CD4-positive, alpha-beta T cell treated with Interleukin-2 at 100 ng/mL for 4 hours (primary cell): ENCODE measurements around the gene OAF.
"Not testable (repeated sequence)": the region's sequence is repeated elsewhere in the genome, so short reads cannot be mapped to it uniquely, and the experiment has no call there.

ENCODE experiments used
- DNase-seq: peaks from one replicate; pipeline ENCODE4 v3.0.0-alpha.2; 2020; ENCODE audit warnings: low spot score

The OAF gene

DNA sequence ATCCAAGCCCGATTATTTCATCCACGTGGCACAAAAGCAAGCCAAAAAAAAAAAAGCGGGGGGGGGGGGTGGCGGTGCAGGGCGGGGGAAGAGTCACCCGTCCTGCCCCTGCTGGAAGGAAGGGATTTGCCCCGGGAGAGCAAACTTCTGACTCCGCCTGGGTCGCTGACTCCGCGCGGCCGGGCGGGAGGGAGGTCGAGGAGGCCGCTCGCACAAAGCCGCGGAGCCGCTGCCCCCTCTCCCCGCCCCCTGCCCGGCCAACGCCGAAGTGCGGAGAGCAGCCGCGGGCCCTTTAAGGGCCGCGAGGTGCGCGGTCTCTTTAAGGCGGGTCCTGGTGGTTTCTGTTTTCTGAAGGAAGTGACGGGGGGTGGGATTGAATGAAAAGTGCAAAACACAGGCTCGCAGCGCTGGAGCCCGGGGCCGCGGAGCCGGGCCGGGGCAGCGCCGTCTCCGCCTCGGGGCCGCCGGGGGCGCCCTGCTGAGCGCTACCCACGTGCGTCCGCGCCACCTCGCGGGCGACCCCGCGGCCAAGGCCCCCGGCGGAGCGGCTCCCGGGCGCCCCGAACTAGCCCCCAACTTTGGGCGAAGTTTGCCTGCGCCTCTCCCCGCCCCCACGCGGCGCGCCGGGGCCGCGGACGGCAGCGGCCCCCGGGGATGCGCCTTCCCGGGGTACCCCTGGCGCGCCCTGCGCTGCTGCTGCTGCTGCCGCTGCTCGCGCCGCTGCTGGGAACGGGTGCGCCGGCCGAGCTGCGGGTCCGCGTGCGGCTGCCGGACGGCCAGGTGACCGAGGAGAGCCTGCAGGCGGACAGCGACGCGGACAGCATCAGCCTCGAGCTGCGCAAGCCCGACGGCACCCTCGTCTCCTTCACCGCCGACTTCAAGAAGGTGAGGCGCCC is at the start of gene OAF:
OAF (plus strand) TSS at position 407 of the 896 bp plus-strand sequence; CDS start at position 655, 248 bp downstream.
- peak; percentile 58 for DNase-seq

- DNase-seq: no peak
These were observed 43.2 kb upstream of the OAF start for GRCh38 chr11:120167659-120168058.

- no peak for DNase-seq
These were observed 42.5 kb upstream of the OAF start for GRCh38 chr11:120168108-120168959.

- peak; percentile 43 for DNase-seq
These were observed 41.7 kb upstream of the OAF start for GRCh38 chr11:120168960-120169681.

GRCh38 chr11:120169981-120170698 is 40.7 kb upstream of the OAF start:
- DNase-seq: no peak

DNA sequence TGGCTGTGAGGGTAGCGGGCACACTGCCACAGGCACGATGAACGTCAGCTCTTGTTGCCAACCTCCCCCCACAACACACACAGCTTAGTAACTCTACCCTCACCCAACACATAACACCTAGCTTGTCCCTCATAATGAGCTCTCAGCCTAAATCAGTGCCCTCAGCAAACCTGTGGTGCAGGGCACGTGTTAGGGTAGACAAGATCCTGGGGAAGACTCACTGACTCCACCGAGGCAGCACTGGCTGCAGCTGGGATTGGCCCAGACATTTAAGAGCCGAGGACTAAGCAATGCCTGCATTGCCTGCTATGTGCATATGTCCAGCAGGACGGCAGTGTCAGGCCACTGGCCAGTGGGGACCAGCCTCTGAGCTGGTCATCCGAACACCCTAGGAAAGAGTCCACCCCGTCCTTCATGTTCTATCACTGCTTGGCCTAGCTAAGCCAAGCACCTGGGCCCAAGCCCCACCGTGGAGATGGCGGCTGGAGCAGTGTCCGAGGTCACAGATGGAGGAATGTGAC is 40.0 kb upstream of the OAF start:
- no peak for DNase-seq

DNA sequence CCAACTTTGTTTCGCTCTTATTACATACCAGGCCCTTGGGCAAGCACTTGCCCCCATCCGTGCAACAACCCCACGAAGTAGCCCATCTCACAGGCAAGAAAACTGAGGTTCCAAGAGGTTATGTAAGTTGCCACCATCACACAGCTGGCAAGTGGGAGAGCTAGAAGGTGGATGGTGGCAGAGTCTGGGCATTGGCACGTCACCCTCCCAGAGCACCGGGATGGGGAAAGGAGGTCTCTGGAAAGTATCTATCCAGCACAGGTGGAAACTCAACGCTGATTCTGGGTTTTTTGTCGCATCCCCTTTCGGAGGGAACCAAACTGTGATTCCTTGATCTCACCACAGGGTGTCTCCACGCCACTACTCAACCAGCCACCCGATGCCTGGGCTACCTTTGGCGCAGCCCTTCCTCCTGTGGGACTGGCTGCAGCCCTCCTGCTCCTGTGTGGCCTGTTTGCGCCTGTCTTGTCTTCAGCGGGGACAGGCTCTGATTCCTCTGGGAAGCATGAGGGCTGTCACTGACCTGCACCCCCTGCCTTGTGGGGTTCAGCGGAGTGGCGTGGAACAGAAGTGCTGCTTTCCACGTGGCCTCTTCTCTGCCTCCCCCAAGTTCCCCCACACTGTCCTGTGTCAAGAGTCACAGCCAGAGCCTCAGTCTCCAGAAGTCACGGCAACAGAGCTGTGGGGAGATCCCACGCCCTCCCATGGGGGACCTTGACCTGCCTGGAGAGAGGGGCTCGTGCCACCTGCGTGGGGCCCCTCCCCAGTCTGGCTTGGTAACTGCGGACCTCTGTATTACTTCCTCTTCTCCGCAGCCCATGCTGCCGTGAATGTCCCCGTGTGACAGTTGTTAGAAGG is 38.5 kb upstream of the OAF start:
- peak; percentile 33 for DNase-seq

GRCh38 chr11:120173019-120173705 is 37.7 kb upstream of the OAF start:
- DNase-seq: no peak

DNA sequence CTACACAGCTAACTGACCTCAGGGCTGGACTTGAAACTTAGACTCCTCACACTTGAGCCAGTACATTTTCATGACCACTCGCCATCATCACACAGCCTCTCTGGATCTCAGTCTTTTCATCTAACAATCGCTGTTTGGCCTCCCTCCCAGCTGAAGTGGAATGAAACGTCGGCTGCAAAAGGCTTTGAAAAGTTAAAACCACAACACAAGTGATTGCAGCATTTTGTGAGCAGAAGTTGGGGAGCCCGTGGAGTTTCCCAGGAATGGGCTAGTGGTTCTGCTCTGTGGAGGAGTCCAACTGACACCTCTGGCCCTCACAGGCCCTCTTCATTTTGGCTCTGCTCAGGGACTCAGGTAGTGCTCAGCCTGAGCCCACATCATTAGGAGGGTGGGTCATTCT is 37.0 kb upstream of the OAF start:
- DNase-seq: no peak

DNA sequence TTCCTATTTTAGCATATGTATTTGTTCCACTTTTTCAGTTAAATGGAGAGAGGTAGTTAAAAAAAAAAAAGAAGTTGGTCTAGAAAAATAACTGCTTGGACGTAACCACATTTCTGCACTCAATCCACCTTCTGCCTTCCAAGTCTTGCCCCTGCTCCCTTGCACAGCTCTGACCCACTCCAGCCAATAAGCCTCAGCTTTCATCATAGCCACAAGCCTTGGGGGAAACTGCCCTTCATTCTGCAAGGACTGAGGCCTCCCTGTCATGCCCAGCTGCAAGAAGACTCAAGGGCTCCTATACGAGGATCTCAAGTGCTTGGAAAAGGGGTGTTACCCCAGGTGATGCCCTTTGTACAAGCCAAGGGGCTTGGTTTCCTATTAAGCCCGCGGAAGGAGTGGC is 36.0 kb upstream of the OAF start:
- DNase-seq: no peak

- DNase-seq: no peak
These were observed 32.2 kb upstream of the OAF start for GRCh38 chr11:120178561-120179056.

DNA sequence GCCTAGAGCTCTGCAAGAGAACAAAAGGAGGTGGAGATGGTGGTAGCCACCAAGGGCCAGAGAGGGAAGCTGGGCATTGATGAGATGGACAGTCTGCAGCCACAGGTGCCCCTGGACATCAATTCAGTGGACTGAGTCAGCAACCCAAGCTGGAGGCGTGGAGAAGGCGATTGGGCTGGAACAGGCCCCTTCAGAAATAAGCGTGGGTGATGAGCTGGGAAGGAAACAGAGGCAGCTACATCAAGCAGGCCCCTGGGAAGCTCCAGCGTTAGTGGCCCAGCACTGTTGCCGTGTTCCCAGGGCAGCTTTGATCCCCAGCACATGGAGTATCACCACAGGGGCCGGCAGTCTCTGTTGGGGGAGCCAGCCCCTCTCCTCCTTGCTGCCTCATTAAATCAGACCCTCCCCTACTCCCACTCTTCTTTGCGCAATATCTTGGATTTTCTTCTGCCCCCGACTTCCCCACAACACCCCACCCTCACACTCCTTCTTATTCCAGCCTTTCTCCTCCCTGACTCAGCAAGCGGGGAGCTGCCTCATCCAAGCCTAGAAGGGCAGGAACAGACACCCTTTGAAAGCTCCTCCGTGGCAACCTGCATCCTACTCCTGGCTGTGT is 31.7 kb upstream of the OAF start:
- DNase-seq: no peak

GRCh38 chr11:120180063-120180462 is 30.8 kb upstream of the OAF start:
- not testable (repeated sequence) for DNase-seq

DNA sequence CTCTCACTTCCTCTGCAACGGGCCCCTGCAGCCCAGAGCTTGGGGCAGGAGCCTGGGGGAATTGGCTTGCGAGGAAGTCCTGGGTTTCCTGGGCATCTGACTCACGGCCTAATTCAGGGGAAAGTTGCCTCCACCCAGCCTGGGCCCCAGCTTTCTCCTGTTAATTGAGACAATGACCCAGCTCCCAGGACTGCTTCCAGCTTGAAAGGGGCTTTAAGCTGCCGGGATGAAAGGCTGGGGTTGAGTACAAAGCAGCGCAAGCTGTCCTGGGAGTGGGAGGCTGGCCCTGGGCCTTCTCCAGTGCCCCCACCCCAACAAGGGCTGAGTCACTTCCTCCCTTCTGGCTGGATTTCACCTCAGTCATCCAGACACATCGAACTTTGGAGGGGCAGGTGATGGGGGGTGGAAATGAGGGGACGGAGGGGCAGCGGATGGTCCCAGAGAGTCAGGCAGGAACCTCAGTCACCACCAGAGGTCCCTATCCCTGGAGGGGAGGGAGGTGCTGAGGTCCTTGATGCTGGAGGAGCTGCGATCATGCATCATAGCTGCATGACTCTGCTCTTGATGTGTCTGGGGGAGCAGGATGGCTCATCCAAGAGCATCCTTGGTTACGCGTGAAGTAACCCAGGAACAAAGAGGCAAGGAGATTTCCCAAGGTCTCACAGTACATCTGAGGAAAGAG is 30.1 kb upstream of the OAF start:
- no peak for DNase-seq

DNA sequence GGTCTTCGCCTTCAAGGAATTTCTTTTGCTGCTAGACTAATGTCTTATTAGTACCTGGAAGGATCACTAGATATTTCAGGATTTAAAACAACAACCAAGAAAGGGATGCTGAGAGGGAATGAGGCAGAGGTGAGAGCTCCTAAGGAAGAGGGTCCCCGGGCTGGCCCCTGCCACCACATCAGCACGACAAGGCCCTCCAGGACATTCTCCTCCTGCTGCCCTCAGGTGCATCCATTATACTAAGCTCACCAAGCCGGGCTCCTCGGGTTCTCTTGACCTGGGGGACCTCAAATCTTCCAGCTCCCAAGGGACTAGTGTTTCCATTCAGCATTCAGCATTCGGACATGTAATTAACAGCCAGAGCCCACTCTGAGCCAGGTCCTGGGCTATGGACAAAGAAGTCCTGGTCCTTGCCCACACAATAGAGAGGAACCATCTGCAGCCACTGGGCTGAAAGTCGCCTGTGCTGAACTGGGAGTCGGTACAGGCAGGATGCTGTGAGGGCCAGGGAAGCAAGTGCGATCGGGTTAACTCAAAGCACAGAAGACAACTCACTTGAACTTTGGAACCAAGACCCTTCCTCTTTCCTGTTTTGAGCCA is 29.4 kb upstream of the OAF start:
- DNase-seq: no peak

DNA sequence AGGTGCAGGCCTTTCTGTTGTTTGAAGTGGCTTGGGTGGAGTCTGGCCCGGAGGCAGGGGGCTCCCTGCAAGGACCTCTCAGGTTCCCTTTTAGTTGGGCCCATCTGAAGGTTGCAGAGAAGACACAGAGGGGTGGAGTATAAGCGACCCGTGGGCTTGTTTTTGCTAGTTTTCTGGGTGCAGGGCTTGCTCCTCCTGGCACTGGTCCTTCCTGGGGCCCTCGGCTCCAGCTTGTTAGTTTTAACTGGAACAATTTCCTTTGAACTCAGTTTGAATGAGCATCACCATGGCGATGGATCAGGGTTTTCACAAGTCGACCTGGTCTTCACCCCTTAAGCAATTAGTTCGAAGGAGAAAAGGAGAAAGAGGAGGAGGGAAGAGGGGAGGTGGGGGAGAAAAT is 28.5 kb upstream of the OAF start:
- no peak for DNase-seq

DNA sequence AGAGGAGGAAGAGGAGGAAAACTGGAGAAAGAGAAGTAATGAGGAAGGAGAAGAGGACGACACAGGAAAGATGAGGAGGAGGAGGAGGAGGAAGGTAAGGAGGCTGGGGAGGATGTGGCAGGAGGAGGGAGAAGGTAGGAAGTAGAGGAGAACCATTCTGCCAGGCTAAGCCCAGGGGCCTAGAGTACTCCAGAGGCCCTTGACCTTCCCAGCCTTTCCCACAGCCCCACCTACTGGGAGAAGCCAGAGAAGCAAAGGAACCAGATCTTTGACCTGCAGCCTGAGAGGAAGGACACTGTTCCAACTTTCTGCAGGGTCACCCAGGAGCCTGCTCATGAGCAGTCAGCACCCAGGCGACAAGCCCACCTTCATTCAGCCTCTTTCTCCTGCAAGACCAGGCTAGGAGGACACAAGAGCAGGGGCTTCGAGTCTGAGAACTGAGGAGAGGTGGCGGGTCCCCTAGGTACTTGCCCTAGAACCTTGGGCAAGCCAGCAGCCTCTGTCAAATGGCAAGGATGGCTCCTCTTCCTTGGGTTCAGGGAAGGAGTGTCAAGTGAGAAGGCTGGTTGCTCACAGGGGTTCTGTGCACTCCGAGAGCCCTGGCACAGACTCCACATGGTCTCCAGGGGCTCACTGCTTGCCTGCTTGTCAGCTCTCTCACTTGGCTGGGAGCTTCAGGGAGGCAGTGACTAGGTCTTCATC is 27.9 kb upstream of the OAF start:
- no peak for DNase-seq
